Measurements from ENCODE around the gene N4BP2. TPM values are rescaled to one million over a fixed set of nuclear protein-coding genes. Genes with fewer than 3 reads are reported as not detected.

The N4BP2 gene
- total and polyA plus RNA-seq, 2 of the 8 experiments (the other 6 are each of a cell fraction or from before 2014, with no cell fraction given): 4.4 to 44.7 TPM

- no peak overlapping the region for H2BK12ac ChIP-seq (ENCODE audit: low read depth, low read length)
- H3K9me3 ChIP-seq (ENCODE audit: insufficient read depth in 2 of 2, low read depth in 1 of 2, low read length in 1 of 2): no peaks in the 10 kb centered on the region
- no peak overlapping the region for H3K27ac ChIP-seq (ENCODE audit: low read depth, low read length)
- H4K8ac ChIP-seq (ENCODE audit: extremely low read depth, insufficient read depth, low read length): no peak overlapping the region
- H2BK5ac ChIP-seq (ENCODE audit: low read depth, low read length): no peak overlapping the region
- H2BK15ac ChIP-seq (ENCODE audit: low read length): no peak overlapping the region
- no peak overlapping the region for H3K18ac ChIP-seq (ENCODE audit: extremely low read depth, low read length)
- 91% methylated on average over 3 of the region's 3 CpGs; no CpG with 5 or more reads in 1 of the 2 experiments for WGBS, 2 experiments (ENCODE audit: extremely low coverage in 1 of 2, insufficient coverage in 1 of 2, insufficient read length in 1 of 2, insufficient replicate concordance in 2 of 2, low coverage in 1 of 2, low lambda C conversion rate in 2 of 2, missing lambda C conversion rate in 1 of 2)
- H3K4ac ChIP-seq (replicated peaks; ENCODE audit: insufficient read length, low read depth, low read length): no peak overlapping the region
- H3K14ac ChIP-seq (ENCODE audit: insufficient read length): no peak overlapping the region
- no peak overlapping the region for H3K56ac ChIP-seq (replicated peaks; ENCODE audit: insufficient read length, low read depth, low read length)
- DNase-seq (ENCODE audit: low read depth in 1 of 2, low spot score in 2 of 2) (no peak), FAIRE-seq (no peak)
- CTCF ChIA-PET (ENCODE audit: partially characterized antibody): interaction anchor here (0.7 to 1.1 kb wide), 2 partner anchors 9 to 713 kb away, joined by 3 to 4 read pairs; no protein-coding TSS in a partner anchor
- peaks cover 5% of the 10 kb centered on the region for H3K79me1 ChIP-seq (ENCODE audit: low read depth, low read length)
- no peak overlapping the region for H3K4me3 ChIP-seq (ENCODE audit: extremely low read depth in 1 of 4, insufficient read depth in 2 of 4, low read depth in 3 of 4, low read length in 4 of 4)
- no peak overlapping the region for H2AFZ ChIP-seq (ENCODE audit: low read length)
- POLR2A ChIA-PET (ENCODE audit: partially characterized antibody): interaction anchor here (0.8 to 1.2 kb wide), 2 partner anchors 9 to 12 kb away, joined by 3 to 4 read pairs; no protein-coding TSS in a partner anchor
- peaks cover 0 to 8% (median 3%) of the 10 kb centered on the region in 4 experiments; a peak in 5 of 8 replicates for H3K36me3 ChIP-seq (ENCODE audit: control insufficient read depth in 2 of 4, insufficient read depth in 4 of 4, low read length in 3 of 4)
- no peak overlapping the region for H4K5ac ChIP-seq (ENCODE audit: insufficient read length, low read depth, low read length)
- no peaks in the 10 kb centered on the region for H3K4me1 ChIP-seq (replicated peaks in 1 of 4; ENCODE audit: control insufficient read depth in 3 of 4, insufficient read depth in 4 of 4, low read length in 3 of 4)
- H4K20me1 ChIP-seq (replicated peaks in 1 of 2; ENCODE audit: control insufficient read depth in 1 of 2, insufficient read depth in 2 of 2, low read length in 2 of 2): no peaks in the 10 kb centered on the region
- H4K91ac ChIP-seq (replicated peaks; ENCODE audit: insufficient read length, low read length): no peak overlapping the region
- H2BK20ac ChIP-seq (ENCODE audit: low read length): no peak overlapping the region
- no peak overlapping the region for H3K4me2 ChIP-seq (ENCODE audit: insufficient read depth in 1 of 2, low read depth in 2 of 2, low read length in 2 of 2)
- H3K27me3 ChIP-seq (replicated peaks in 1 of 4; ENCODE audit: control insufficient read depth in 3 of 4, extremely low read depth in 1 of 4, insufficient read depth in 3 of 4, low read length in 3 of 4): no peaks in the 10 kb centered on the region
- no peak overlapping the region for H2AK5ac ChIP-seq (ENCODE audit: low read depth, low read length)
- H2BK120ac ChIP-seq (replicated peaks; ENCODE audit: low read depth, low read length): no peak overlapping the region
- no peak overlapping the region for H3K9ac ChIP-seq (replicated peaks in 1 of 4; ENCODE audit: extremely low read depth in 1 of 4, low read depth in 3 of 4, low read length in 3 of 4)
- H3K23me2 ChIP-seq (ENCODE audit: low read depth, low read length): no peaks in the 10 kb centered on the region
- peaks cover 4 to 88% of the 10 kb centered on the region in 2 experiments; a peak in 3 of 4 replicates for H3K79me2 ChIP-seq (ENCODE audit: control insufficient read depth in 1 of 2, insufficient read depth in 2 of 2, low read length in 2 of 2)
- no peak overlapping the region for H3K23ac ChIP-seq (ENCODE audit: insufficient read length)
- TF ChIP-seq MAX (IDR thresholded peaks at IDR 0.05) (no peak), USF2 (IDR thresholded peaks at IDR 0.05; ENCODE audit: low read length) (no peak), SP4 (IDR thresholded peaks at IDR 0.05; ENCODE audit: low read length) (no peak)
These were observed 10.0 kb downstream of the N4BP2 start for GRCh38 chr4:40066651-40067050.
